ENCODE measurements around the gene DYNC2LI1. TPM values are rescaled to one million over a fixed set of nuclear protein-coding genes. Genes with fewer than 3 reads are reported as not detected.

Gene DYNC2LI1
- total RNA-seq, 2 experiments from 2014 or later: 3.9 to 6.1 TPM

DNA sequence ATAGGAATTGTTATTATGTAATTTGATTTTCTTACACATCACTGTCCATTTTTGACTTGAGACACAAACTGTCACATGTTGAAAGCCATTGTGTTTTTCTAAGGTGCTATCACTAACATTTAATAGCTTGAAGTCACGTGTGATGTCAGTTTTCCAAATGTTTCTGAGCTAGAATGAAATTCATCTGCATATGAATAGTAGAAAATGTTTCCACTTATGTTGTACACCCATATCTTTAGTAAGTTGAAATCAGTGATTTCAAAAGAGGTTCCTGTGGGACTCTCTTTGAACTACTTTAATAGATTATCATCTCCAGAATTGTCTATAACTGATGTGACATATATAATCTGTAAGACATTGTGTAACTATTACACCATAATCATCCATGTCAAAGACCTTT is 37.0 kb downstream of the DYNC2LI1 start:
- no peak overlapping the region for H3K4me3 Mint-ChIP-seq
- no peak for ATAC-seq (ENCODE audit: low read depth)
- POLR2A ChIA-PET: no interaction called here

DNA sequence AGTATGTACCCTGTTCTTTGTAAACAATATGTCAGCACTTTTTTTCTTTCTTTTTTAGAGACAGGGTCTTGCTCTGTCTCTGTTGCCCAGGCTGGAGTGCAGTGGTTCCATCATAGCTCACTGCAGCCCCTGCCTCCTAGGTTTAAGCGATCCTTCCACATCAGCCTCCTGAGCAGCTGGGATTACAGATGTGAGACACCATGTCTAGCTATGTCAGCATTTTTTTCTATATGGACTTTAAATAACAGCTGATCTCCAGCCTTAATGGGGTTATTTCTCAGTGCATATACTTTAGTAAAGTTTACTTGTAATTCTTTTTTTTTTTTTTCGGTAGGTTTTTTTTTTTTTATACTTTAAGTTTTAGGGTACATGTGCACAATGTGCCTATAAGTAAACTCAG is 38.2 kb downstream of the DYNC2LI1 start:
- Mint-ChIP-seq H3K36me3 (no peaks in the 10 kb centered on the region), H3K9me3 (no peaks in the 10 kb centered on the region), H3K4me1 (no peaks in the 10 kb centered on the region), H3K4me3 (no peak overlapping the region), H3K27ac (no peak overlapping the region), H3K27me3 (no peaks in the 10 kb centered on the region)
- DNase-seq (no peak), ATAC-seq (ENCODE audit: low read depth) (no peak)
- POLR2A ChIA-PET: no interaction called here

More for the DNA sequence above, 37.0 kb downstream of the DYNC2LI1 start:
- Mint-ChIP-seq H3K4me1 (no peaks in the 10 kb centered on the region), H3K27ac (no peak overlapping the region), H3K9me3 (no peaks in the 10 kb centered on the region), H3K36me3 (no peaks in the 10 kb centered on the region), H3K27me3 (no peaks in the 10 kb centered on the region)
- no peak for DNase-seq

GRCh38 chr2:43812947-43813346 is 39.1 kb downstream of the DYNC2LI1 start:
- Mint-ChIP-seq H3K9me3 (no peaks in the 10 kb centered on the region), H3K27me3 (no peaks in the 10 kb centered on the region), H3K27ac (no peak overlapping the region), H3K4me3 (no peak overlapping the region), H3K4me1 (no peaks in the 10 kb centered on the region), H3K36me3 (no peaks in the 10 kb centered on the region)
- POLR2A ChIA-PET: no interaction called here
- ATAC-seq (ENCODE audit: low read depth) (no peak), DNase-seq (no peak)

DNA sequence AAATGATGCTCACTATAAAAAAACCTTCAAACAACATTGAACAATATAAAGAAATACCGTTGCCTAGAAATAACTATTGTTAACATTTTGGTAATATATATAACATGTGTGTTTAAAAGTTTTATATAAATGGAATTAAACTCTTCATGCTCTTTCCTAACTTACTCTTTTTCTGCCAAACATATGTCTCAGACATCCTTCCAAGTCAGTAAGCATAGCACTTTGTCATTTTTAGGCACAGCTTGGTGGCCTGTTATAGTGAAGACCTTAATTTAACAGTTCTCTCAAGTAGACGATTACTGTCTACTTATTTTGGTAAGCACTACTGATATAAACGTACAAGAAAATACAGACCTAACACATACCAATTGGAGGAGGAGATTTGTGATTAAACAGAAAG is 40.9 kb downstream of the DYNC2LI1 start:
- no peaks in the 10 kb centered on the region for H3K36me3 Mint-ChIP-seq
- H3K9me3 Mint-ChIP-seq: no peaks in the 10 kb centered on the region
- no peaks in the 10 kb centered on the region for H3K4me1 Mint-ChIP-seq
- no peak overlapping the region for H3K4me3 Mint-ChIP-seq
- DNase-seq (no peak), ATAC-seq (ENCODE audit: low read depth) (no peak)
- POLR2A ChIA-PET: no interaction called here
- no peak overlapping the region for H3K27ac Mint-ChIP-seq
- H3K27me3 Mint-ChIP-seq: no peaks in the 10 kb centered on the region

- no peak for ATAC-seq (ENCODE audit: low read depth)
- H3K4me3 Mint-ChIP-seq: no peak overlapping the region
- H3K27ac Mint-ChIP-seq: no peak overlapping the region
- POLR2A ChIA-PET: no interaction called here
- DNase-seq: no peak
- no peaks in the 10 kb centered on the region for H3K4me1 Mint-ChIP-seq
- H3K9me3 Mint-ChIP-seq: no peaks in the 10 kb centered on the region
- H3K36me3 Mint-ChIP-seq: no peaks in the 10 kb centered on the region
- peaks cover 12% of the 10 kb centered on the region for H3K27me3 Mint-ChIP-seq
Measured at GRCh38 chr2:43818761-43819160, 44.9 kb downstream of the DYNC2LI1 start.

DNA sequence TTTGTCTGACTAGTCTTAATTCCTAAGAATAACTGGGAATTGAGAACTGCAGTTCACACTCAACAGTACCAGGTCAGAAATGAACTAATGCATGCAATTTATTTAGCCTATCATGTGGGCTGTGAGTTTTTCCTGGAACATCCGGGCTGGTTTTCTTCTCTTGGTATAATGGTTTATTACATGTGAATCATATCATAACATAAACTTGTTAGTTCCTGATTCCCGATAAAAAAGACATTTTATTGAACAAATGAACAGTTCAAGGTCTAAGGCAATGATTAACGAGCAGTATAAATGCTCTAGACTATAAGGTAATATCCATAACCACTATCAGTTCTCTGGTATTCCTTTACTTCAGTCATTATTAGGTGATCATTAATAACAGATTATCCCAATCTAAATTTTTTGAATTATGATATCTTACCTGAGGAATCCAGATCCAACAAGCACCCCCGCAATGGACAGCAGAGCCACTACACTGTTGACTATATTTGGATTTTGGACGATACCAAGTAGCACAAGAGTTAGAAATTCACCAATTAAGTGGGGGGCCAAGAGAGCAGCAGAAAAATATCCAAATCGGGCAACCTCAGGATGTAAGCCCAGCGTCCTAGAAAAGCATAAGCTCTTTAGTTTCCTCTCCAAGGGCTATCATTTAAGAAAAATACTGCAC is 45.8 kb downstream of the DYNC2LI1 start:
- DNase-seq: no peak
- ATAC-seq (ENCODE audit: low read depth): no peak
- Mint-ChIP-seq H3K4me1 (no peaks in the 10 kb centered on the region), H3K9me3 (no peaks in the 10 kb centered on the region), H3K36me3 (no peaks in the 10 kb centered on the region), H3K4me3 (no peak overlapping the region), H3K27ac (no peak overlapping the region), H3K27me3 (peaks cover 13% of the 10 kb centered on the region)
- POLR2A ChIA-PET: no interaction called here

DNA sequence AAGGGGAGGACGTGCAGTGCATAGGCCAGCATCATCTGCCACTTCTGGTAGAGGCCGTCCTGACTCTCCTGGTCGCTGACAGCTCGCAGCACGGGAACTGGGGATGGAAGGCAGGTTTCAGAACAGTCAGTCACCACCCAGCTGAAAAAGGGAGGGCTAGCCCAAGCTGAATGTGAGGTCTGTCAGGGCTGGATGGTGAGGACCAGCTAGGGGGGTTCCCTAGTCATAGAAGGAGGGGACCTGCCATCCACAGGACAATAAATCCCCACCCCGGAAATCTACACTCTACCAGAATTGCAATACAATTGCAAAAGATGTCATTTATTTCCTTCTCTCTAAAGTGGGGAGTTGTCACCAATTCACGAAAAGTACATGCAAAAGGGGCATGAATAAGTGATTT is 49.0 kb downstream of the DYNC2LI1 start:
- Mint-ChIP-seq H3K4me3 (no peak overlapping the region), H3K27me3 (peaks cover 14% of the 10 kb centered on the region), H3K27ac (no peak overlapping the region), H3K9me3 (no peaks in the 10 kb centered on the region), H3K36me3 (no peaks in the 10 kb centered on the region), H3K4me1 (no peaks in the 10 kb centered on the region)
- DNase-seq (no peak), ATAC-seq (ENCODE audit: low read depth) (no peak)
- POLR2A ChIA-PET: no interaction called here

GRCh38 chr2:43823751-43824150 is 49.9 kb downstream of the DYNC2LI1 start:
- Mint-ChIP-seq H3K27me3 (peaks cover 14% of the 10 kb centered on the region), H3K4me1 (no peaks in the 10 kb centered on the region), H3K4me3 (no peak overlapping the region), H3K27ac (no peak overlapping the region), H3K36me3 (no peaks in the 10 kb centered on the region), H3K9me3 (no peaks in the 10 kb centered on the region)
- ATAC-seq (ENCODE audit: low read depth) (no peak), DNase-seq (no peak)
- POLR2A ChIA-PET: no interaction called here

DNA sequence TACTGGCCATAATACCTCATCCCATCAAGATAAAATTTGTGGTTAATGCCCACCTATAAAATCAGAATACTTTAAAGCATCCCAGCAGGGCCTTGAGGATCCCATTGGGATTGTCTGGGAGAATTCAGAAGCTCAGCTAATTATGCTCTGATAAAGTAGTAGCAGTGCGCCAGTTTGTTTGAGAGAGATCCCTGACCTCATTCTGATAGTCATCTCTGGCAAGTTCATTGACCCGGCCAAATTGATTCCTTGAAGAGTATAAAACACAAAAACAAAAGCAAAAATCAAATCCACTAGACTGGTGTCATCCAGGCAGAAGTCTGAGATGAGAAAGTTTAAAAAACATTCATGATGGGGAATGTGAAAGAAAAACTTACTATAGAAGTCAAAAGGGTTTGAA is 50.7 kb downstream of the DYNC2LI1 start:
- DNase-seq: no peak
- POLR2A ChIA-PET: no interaction called here
- Mint-ChIP-seq H3K9me3 (no peaks in the 10 kb centered on the region), H3K27ac (no peak overlapping the region), H3K27me3 (peaks cover 20% of the 10 kb centered on the region), H3K4me3 (no peak overlapping the region), H3K36me3 (no peaks in the 10 kb centered on the region), H3K4me1 (no peaks in the 10 kb centered on the region)
- ATAC-seq (ENCODE audit: low read depth): no peak

GRCh38 chr2:43824951-43825493 is 51.2 kb downstream of the DYNC2LI1 start:
- DNase-seq: no peak
- no peak for ATAC-seq (ENCODE audit: low read depth)
- H3K4me3 Mint-ChIP-seq: no peak overlapping the region
- H3K4me1 Mint-ChIP-seq: no peaks in the 10 kb centered on the region
- no peaks in the 10 kb centered on the region for H3K36me3 Mint-ChIP-seq
- no peak overlapping the region for H3K27ac Mint-ChIP-seq
- POLR2A ChIA-PET: no interaction called here
- H3K27me3 Mint-ChIP-seq: peaks cover 25% of the 10 kb centered on the region
- no peaks in the 10 kb centered on the region for H3K9me3 Mint-ChIP-seq

DNA sequence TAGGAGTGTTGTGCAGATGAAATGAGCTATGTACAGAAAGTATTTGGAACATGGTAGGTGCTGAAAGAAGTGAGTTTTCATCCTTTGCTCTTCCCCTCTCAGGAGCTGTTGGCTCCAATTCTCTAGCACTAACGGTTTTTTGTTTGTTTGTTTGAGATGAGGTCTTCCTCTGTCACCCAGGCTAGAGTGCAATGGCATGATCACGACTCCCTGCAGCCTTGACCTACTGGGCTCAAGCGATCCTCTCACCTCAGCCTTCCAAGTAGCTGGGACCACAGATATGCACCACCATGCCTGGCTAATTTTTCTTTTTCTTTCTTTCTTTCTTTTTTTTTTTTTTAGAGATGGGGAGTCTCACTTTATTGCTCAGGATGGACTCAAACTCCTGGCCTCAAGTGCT is 52.0 kb downstream of the DYNC2LI1 start:
- ATAC-seq (ENCODE audit: low read depth) (no peak), DNase-seq (no peak)
- H3K4me1 Mint-ChIP-seq: no peaks in the 10 kb centered on the region
- no peak overlapping the region for H3K27ac Mint-ChIP-seq
- POLR2A ChIA-PET: no interaction called here
- H3K4me3 Mint-ChIP-seq: no peak overlapping the region
- no peaks in the 10 kb centered on the region for H3K9me3 Mint-ChIP-seq
- H3K36me3 Mint-ChIP-seq: no peaks in the 10 kb centered on the region
- H3K27me3 Mint-ChIP-seq: peaks cover 31% of the 10 kb centered on the region

GRCh38 chr2:43826305-43827250 is 52.7 kb downstream of the DYNC2LI1 start:
- Mint-ChIP-seq H3K4me3 (no peak overlapping the region), H3K9me3 (no peaks in the 10 kb centered on the region), H3K27ac (no peak overlapping the region), H3K4me1 (peaks cover 3% of the 10 kb centered on the region), H3K27me3 (peaks cover 34% of the 10 kb centered on the region), H3K36me3 (no peaks in the 10 kb centered on the region)
- DNase-seq (no peak), ATAC-seq (ENCODE audit: low read depth) (no peak)
- POLR2A ChIA-PET: no interaction called here

DNA sequence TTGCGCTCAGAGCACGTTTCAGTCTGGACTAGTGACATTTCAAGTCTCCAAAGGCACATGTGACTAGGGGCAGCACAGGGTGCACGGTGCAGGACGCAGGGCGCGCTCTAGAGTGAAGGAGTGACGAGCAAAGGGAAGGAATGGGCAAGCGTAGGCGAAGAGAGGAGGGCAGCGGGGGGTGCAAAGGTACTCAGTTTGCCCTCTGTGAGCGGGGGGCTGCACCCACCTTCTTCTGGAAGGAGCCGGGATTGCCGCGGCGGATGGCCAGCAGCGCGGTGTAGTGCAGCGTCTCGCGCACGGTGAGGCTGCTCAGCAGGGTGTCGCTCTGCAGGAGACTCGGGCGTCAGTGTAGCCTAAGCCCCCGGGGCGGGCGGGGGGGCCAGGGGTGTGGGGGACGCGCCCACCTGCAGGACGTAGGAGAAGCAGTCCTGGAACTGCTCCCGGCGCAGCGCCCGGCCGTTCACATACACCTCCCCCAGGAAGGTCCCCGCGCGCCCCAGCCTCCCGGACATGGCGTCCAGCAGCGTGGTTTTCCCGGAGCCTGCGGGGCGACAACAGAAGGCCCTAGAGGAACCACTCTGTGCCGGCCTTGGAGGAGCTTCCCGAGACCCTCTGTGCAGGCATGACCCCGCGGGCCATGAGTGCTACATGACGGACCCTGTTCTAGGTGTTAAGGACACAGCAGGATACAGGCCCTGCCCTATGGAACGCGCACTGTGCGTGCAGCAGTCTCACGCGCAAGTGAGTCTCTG is 57.9 kb downstream of the DYNC2LI1 start:
- POLR2A ChIA-PET: no interaction called here
- Mint-ChIP-seq H3K36me3 (no peaks in the 10 kb centered on the region), H3K9me3 (no peaks in the 10 kb centered on the region), H3K27me3 (peaks cover 36% of the 10 kb centered on the region), H3K4me3 (no peak overlapping the region), H3K27ac (no peak overlapping the region), H3K4me1 (peaks cover 4% of the 10 kb centered on the region)
- ATAC-seq (ENCODE audit: low read depth): no peak
- DNase-seq: no peak

All from activated naive CD8-positive, alpha-beta T cell treated with anti-CD3 and anti-CD28 coated beads, Interleukin-2, amount 10 ng/mL, durations not matched to agents 7 days and 5 days (primary cell).